Hepatocyte (in vitro differentiated cells): ENCODE measurements around the gene ESRRG. TPM values are rescaled to one million over a fixed set of nuclear protein-coding genes. Genes with fewer than 3 reads are reported as not detected.

Experiments used
- DNase-seq: peaks from one replicate; pipeline ENCODE4 v3.0.0-alpha.2; 2016; ENCODE audit warnings: low spot score
- H2AFZ ChIP-seq: fragments of 200-600 bp; sonication (generic); 2 replicates; pipeline ENCODE4 v1.6.0; 2016; ENCODE audit warnings: antibody characterized with exemption, mild to moderate bottlenecking
- H3K27ac ChIP-seq: fragments of 200-600 bp; sonication (generic); 2 replicates; pipeline ENCODE4 v1.5.1; 2016; ENCODE audit warnings: mild to moderate bottlenecking
- H3K27me3 ChIP-seq: fragments of 200-600 bp; sonication (generic); 2 replicates; pipeline ENCODE4 v1.6.1; 2016
- H3K36me3 ChIP-seq: fragments of 200-600 bp; sonication (generic); replicated peaks from 2 replicates; pipeline ENCODE4 v1.5.1; 2016; ENCODE audit warnings: low read depth; ENCODE audit not compliant: insufficient read depth
- H3K4me1 ChIP-seq: fragments of 200-600 bp; sonication (generic); 2 replicates; pipeline ENCODE4 v1.5.1; 2016; ENCODE audit warnings: mild to moderate bottlenecking, moderate library complexity; ENCODE audit not compliant: insufficient read depth
- H3K4me2 ChIP-seq: fragments of 200-600 bp; sonication (generic); 2 replicates; pipeline ENCODE4 v1.6.0; 2016
- H3K4me3 ChIP-seq: fragments of 200-600 bp; sonication (generic); 2 replicates; pipeline ENCODE4 v1.5.1; 2016; ENCODE audit warnings: mild to moderate bottlenecking
- H3K79me2 ChIP-seq: fragments of 200-600 bp; sonication (generic); 2 replicates; pipeline ENCODE4 v1.6.0; 2017; ENCODE audit warnings: mild to moderate bottlenecking
- H3K9me2 ChIP-seq: fragments of 200-600 bp; sonication (generic); replicated peaks from 2 replicates; pipeline ENCODE4 v1.6.0; 2017; ENCODE audit warnings: mild to moderate bottlenecking; ENCODE audit not compliant: insufficient read depth
- H3K9me3 ChIP-seq: fragments of 200-600 bp; sonication (generic); 2 replicates; pipeline ENCODE4 v1.5.1; 2016; ENCODE audit warnings: low read depth, mild to moderate bottlenecking
- H4K20me1 ChIP-seq: fragments of 200-600 bp; sonication (generic); 2 replicates; pipeline ENCODE4 v1.6.0; 2016; ENCODE audit warnings: mild to moderate bottlenecking; ENCODE audit not compliant: insufficient read depth, poor library complexity, severe bottlenecking
- CTCF ChIP-seq: fragments of 200-600 bp; sonication (generic); IDR thresholded peaks from 2 replicates; pipeline ENCODE4 v1.5.1; 2016; ENCODE audit warnings: antibody characterized with exemption, mild to moderate bottlenecking; ENCODE audit not compliant: poor library complexity
- EZH2 ChIP-seq: fragments of 200-600 bp; sonication (generic); IDR thresholded peaks from 2 replicates; pipeline ENCODE4 v1.6.1; 2016; ENCODE audit warnings: antibody characterized with exemption, mild to moderate bottlenecking, borderline replicate concordance
- EZH2phosphoT487 ChIP-seq: fragments of 200-600 bp; sonication (generic); IDR thresholded peaks from one replicate; pipeline ENCODE4 v1.6.1; 2018; ENCODE audit warnings: antibody characterized with exemption, mild to moderate bottlenecking, low read depth, moderate library complexity; ENCODE audit not compliant: unreplicated experiment, severe bottlenecking
- WGBS: methylation state at CpG from one replicate; pipeline ENCODE4 v1.1.6; 2016; ENCODE audit warnings: low lambda C conversion rate; ENCODE audit errors: missing lambda C conversion rate; 5-methylcytosine and 5-hydroxymethylcytosine counted together
- polyA plus RNA-seq: library from polyadenylated mRNA; unstranded; fragments of >200 nt; fragmentation: Nextera tagmentation; extraction: Ambion mirVana; gene quantifications from 2 replicates; pipeline ENCODE4 v1.2.1, GENCODE V29; 2016
- total RNA-seq: library from RNA; depleted of rRNA; stranded (reverse); fragments of >200 nt; gene quantifications from 2 replicates; pipeline ENCODE4 v1.2.3, GENCODE V29; 2014

The ESRRG gene
- total and polyA plus RNA-seq, 2 experiments from 2014 or later, result 2.8 to 10.3 TPM

GRCh38 chr1:216742625-216743024, 19.4 kb upstream of the ESRRG start:
- no peaks in the 10 kb centered on the region for H4K20me1 ChIP-seq
- H3K36me3 ChIP-seq, result no peaks in the 10 kb centered on the region
- no peak overlapping the region for H2AFZ ChIP-seq
- H3K4me1 ChIP-seq, result no peaks in the 10 kb centered on the region
- no peak overlapping the region for H3K4me2 ChIP-seq
- no peak overlapping the region for H3K27ac ChIP-seq
- no peaks in the 10 kb centered on the region for H3K27me3 ChIP-seq
- TF ChIP-seq CTCF (peak; percentile 64), EZH2phosphoT487 (no peak)
- WGBS, result 60% methylated on average over 2 of the region's 2 CpGs
- DNase-seq, result no peak
- H3K9me3 ChIP-seq, result no peaks in the 10 kb centered on the region
- no peaks in the 10 kb centered on the region for H3K79me2 ChIP-seq
- H3K9me2 ChIP-seq, result no peaks in the 10 kb centered on the region
- H3K4me3 ChIP-seq, result no peak overlapping the region

- H3K27me3 ChIP-seq, result no peaks in the 10 kb centered on the region
- no peak overlapping the region for H3K4me3 ChIP-seq
- no peaks in the 10 kb centered on the region for H3K79me2 ChIP-seq
- no peak for TF ChIP-seq EZH2
- no peak for TF ChIP-seq EZH2phosphoT487
- no peak for TF ChIP-seq CTCF
- no peak overlapping the region for H2AFZ ChIP-seq
- no peaks in the 10 kb centered on the region for H3K36me3 ChIP-seq
- H3K27ac ChIP-seq, result no peak overlapping the region
- no peaks in the 10 kb centered on the region for H3K9me3 ChIP-seq
- H3K9me2 ChIP-seq, result no peaks in the 10 kb centered on the region
- no peaks in the 10 kb centered on the region for H4K20me1 ChIP-seq
- WGBS, result 46% methylated on average over 2 of the region's 2 CpGs
- no peaks in the 10 kb centered on the region for H3K4me1 ChIP-seq
- no peak overlapping the region for H3K4me2 ChIP-seq
- DNase-seq, result no peak
These were observed 17.1 kb upstream of the ESRRG start for GRCh38 chr1:216740331-216740730.

- no peak for DNase-seq
- Histone ChIP-seq H3K27ac (no peak overlapping the region), H3K36me3 (no peaks in the 10 kb centered on the region), H3K4me3 (no peak overlapping the region), H4K20me1 (no peaks in the 10 kb centered on the region), H2AFZ (no peak overlapping the region), H3K79me2 (no peaks in the 10 kb centered on the region), H3K27me3 (no peaks in the 10 kb centered on the region), H3K4me1 (no peaks in the 10 kb centered on the region), H3K4me2 (no peak overlapping the region), H3K9me2 (no peaks in the 10 kb centered on the region), H3K9me3 (no peaks in the 10 kb centered on the region)
- 33% methylated on average over 5 of the region's 5 CpGs for WGBS
- TF ChIP-seq EZH2, result no peak
- no peak for TF ChIP-seq CTCF
- TF ChIP-seq EZH2phosphoT487, result no peak
These were observed 16.6 kb upstream of the ESRRG start for GRCh38 chr1:216739793-216740192.

GRCh38 chr1:216732121-216732520, 8.9 kb upstream of the ESRRG start:
- no peak for DNase-seq
- Histone ChIP-seq H3K79me2 (no peaks in the 10 kb centered on the region), H4K20me1 (no peaks in the 10 kb centered on the region), H3K4me1 (no peaks in the 10 kb centered on the region), H3K9me2 (no peaks in the 10 kb centered on the region), H3K4me2 (no peak overlapping the region), H3K9me3 (no peaks in the 10 kb centered on the region), H3K27me3 (no peaks in the 10 kb centered on the region), H3K27ac (no peak overlapping the region), H3K36me3 (no peaks in the 10 kb centered on the region), H2AFZ (no peak overlapping the region), H3K4me3 (no peak overlapping the region)
- WGBS, result 94% methylated on average over 4 of the region's 4 CpGs
- no peak for TF ChIP-seq CTCF
- no peak for TF ChIP-seq EZH2
- no peak for TF ChIP-seq EZH2phosphoT487
